ENCODE measurements around the gene SCFD2. TPM values are rescaled to one million over a fixed set of nuclear protein-coding genes. Genes with fewer than 3 reads are reported as not detected.

The SCFD2 gene
- total and polyA plus RNA-seq, 4 donors, result 5.2 to 28.7 (median 16.4) TPM

GRCh38 chr4:53175640-53176039 lies 190.2 kb downstream of the SCFD2 start:
- Histone ChIP-seq H3K36me3 (ENCODE audit: control insufficient read depth in 4 of 4, insufficient read depth in 4 of 4, low read length in 4 of 4) (no peaks in the 10 kb centered on the region), H3K27ac (ENCODE audit: low read depth in 1 of 2, low read length in 1 of 2) (no peak overlapping the region), H3K9ac (ENCODE audit: insufficient read depth in 1 of 2, low read length in 2 of 2) (no peak overlapping the region), H3K4me3 (no peak overlapping the region), H3K9me3 (ENCODE audit: control insufficient read depth in 4 of 4, insufficient read depth in 3 of 4, low read length in 3 of 4) (peaks cover 0 to 2% (median 0%) of the 10 kb centered on the region in 4 donors), H3K27me3 (ENCODE audit: control insufficient read depth in 3 of 3, insufficient read depth in 3 of 3, low read length in 2 of 3) (no peaks in the 10 kb centered on the region), H3K4me1 (ENCODE audit: control insufficient read depth in 5 of 5, insufficient read depth in 5 of 5, low read length in 5 of 5) (peaks cover 0 to 3% (median 0%) of the 10 kb centered on the region in 5 donors)
- ATAC-seq (ENCODE audit: insufficient read depth, low FRiP score) (no peak), DNase-seq (no peak)
- TF ChIP-seq, protein P1, sequence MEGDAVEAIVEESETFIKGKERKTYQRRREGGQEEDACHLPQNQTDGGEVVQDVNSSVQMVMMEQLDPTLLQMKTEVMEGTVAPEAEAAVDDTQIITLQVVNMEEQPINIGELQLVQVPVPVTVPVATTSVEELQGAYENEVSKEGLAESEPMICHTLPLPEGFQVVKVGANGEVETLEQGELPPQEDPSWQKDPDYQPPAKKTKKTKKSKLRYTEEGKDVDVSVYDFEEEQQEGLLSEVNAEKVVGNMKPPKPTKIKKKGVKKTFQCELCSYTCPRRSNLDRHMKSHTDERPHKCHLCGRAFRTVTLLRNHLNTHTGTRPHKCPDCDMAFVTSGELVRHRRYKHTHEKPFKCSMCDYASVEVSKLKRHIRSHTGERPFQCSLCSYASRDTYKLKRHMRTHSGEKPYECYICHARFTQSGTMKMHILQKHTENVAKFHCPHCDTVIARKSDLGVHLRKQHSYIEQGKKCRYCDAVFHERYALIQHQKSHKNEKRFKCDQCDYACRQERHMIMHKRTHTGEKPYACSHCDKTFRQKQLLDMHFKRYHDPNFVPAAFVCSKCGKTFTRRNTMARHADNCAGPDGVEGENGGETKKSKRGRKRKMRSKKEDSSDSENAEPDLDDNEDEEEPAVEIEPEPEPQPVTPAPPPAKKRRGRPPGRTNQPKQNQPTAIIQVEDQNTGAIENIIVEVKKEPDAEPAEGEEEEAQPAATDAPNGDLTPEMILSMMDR (IDR thresholded peaks at IDR 0.05; ENCODE audit: control extremely low read depth, extremely low read depth), result no peak

GRCh38 chr4:53174823-53175222 lies 191.0 kb downstream of the SCFD2 start:
- no peak overlapping the region for H3K9ac ChIP-seq (ENCODE audit: insufficient read depth in 1 of 2, low read length in 2 of 2)
- peaks cover 0 to 2% (median 0%) of the 10 kb centered on the region in 4 donors for H3K9me3 ChIP-seq (ENCODE audit: control insufficient read depth in 4 of 4, insufficient read depth in 3 of 4, low read length in 3 of 4)
- H3K4me3 ChIP-seq, result no peak overlapping the region
- TF ChIP-seq, protein P1 (IDR thresholded peaks at IDR 0.05; ENCODE audit: control extremely low read depth, extremely low read depth), result no peak
- H3K27ac ChIP-seq (ENCODE audit: low read depth in 1 of 2, low read length in 1 of 2), result no peak overlapping the region
- H3K4me1 ChIP-seq (ENCODE audit: control insufficient read depth in 5 of 5, insufficient read depth in 5 of 5, low read length in 5 of 5), result peaks cover 0 to 3% (median 0%) of the 10 kb centered on the region in 5 donors
- no peaks in the 10 kb centered on the region for H3K36me3 ChIP-seq (ENCODE audit: control insufficient read depth in 4 of 4, insufficient read depth in 4 of 4, low read length in 4 of 4)
- ATAC-seq (ENCODE audit: insufficient read depth, low FRiP score) (no peak), DNase-seq (peak in 1 of 3 donors; percentile 7)
- WGBS, 2 donors, result 93 to 94% methylated on average over 3 of the region's 3 CpGs
- no peaks in the 10 kb centered on the region for H3K27me3 ChIP-seq (ENCODE audit: control insufficient read depth in 3 of 3, insufficient read depth in 3 of 3, low read length in 2 of 3)

- ATAC-seq (ENCODE audit: insufficient read depth, low FRiP score) (no peak), DNase-seq (no peak)
- Histone ChIP-seq H3K9me3 (ENCODE audit: control insufficient read depth in 4 of 4, insufficient read depth in 3 of 4, low read length in 3 of 4) (peaks cover 0 to 2% (median 0%) of the 10 kb centered on the region in 4 donors), H3K36me3 (ENCODE audit: control insufficient read depth in 4 of 4, insufficient read depth in 4 of 4, low read length in 4 of 4) (no peaks in the 10 kb centered on the region), H3K4me3 (no peak overlapping the region), H3K4me1 (ENCODE audit: control insufficient read depth in 5 of 5, insufficient read depth in 5 of 5, low read length in 5 of 5) (peaks cover 0 to 3% (median 0%) of the 10 kb centered on the region in 5 donors), H3K27ac (ENCODE audit: low read depth in 1 of 2, low read length in 1 of 2) (no peak overlapping the region), H3K9ac (ENCODE audit: insufficient read depth in 1 of 2, low read length in 2 of 2) (no peak overlapping the region), H3K27me3 (ENCODE audit: control insufficient read depth in 3 of 3, insufficient read depth in 3 of 3, low read length in 2 of 3) (no peaks in the 10 kb centered on the region)
- WGBS, 2 donors, result 90 to 93% methylated on average over 1 of the region's 1 CpG
- TF ChIP-seq, protein P1 (IDR thresholded peaks at IDR 0.05; ENCODE audit: control extremely low read depth, extremely low read depth), result no peak
These were observed 192.3 kb downstream of the SCFD2 start for GRCh38 chr4:53173576-53173975.

DNA sequence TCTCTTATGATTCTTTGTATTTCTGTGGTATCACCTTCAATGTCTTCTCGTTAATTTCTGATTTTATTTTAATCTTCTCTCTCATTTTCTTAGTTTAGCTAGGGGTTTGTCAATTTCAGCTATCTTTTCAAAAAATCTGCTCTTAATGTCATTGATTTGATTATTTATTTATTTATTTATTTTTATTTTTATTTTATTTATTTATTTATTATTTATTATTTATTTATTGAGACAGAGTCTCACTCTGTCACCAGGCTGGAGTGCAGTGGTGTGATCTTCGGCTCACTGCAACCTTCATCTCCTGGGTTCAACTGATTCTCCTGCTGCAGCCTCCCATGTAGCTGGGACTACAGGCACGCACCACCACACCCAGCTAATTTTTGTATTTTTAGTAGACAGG lies 194.1 kb downstream of the SCFD2 start:
- 98 to 99% methylated on average over 3 of the region's 3 CpGs for WGBS, 2 donors
- TF ChIP-seq, protein P1 (IDR thresholded peaks at IDR 0.05; ENCODE audit: control extremely low read depth, extremely low read depth), result no peak
- Histone ChIP-seq H3K27me3 (ENCODE audit: control insufficient read depth in 3 of 3, insufficient read depth in 3 of 3, low read length in 2 of 3) (no peaks in the 10 kb centered on the region), H3K36me3 (ENCODE audit: control insufficient read depth in 4 of 4, insufficient read depth in 4 of 4, low read length in 4 of 4) (no peaks in the 10 kb centered on the region), H3K27ac (ENCODE audit: low read depth in 1 of 2, low read length in 1 of 2) (no peak overlapping the region), H3K4me3 (no peak overlapping the region), H3K9ac (ENCODE audit: insufficient read depth in 1 of 2, low read length in 2 of 2) (no peak overlapping the region), H3K4me1 (ENCODE audit: control insufficient read depth in 5 of 5, insufficient read depth in 5 of 5, low read length in 5 of 5) (peaks cover 0 to 3% (median 0%) of the 10 kb centered on the region in 5 donors), H3K9me3 (ENCODE audit: control insufficient read depth in 4 of 4, insufficient read depth in 3 of 4, low read length in 3 of 4) (no peaks in the 10 kb centered on the region)
- ATAC-seq (ENCODE audit: insufficient read depth, low FRiP score) (no peak), DNase-seq (no peak)

All from lung (tissue), 12 donors.